IPS-15b (cell line): ENCODE data around the gene GPC5.

ENCODE experiments used
- H3K27me3 ChIP-seq: one replicate; pipeline ENCODE4 v1.6.1; 2013; ENCODE audit warnings: low read length; ENCODE audit not compliant: control insufficient read depth, insufficient read depth
- H3K36me3 ChIP-seq: one replicate; pipeline ENCODE4 v1.6.1; 2013; ENCODE audit warnings: low read length; ENCODE audit not compliant: control insufficient read depth, insufficient read depth
- H3K4me1 ChIP-seq: one replicate; pipeline ENCODE4 v1.6.1; 2013; ENCODE audit warnings: mild to moderate bottlenecking, low read length; ENCODE audit not compliant: control insufficient read depth, insufficient read depth
- H3K4me3 ChIP-seq: one replicate; pipeline ENCODE4 v1.5.1; 2013; ENCODE audit warnings: low read depth, low read length
- H3K9ac ChIP-seq: one replicate; pipeline ENCODE4 v1.6.1; 2013; ENCODE audit warnings: low read depth, mild to moderate bottlenecking, low read length
- H3K9me3 ChIP-seq: one replicate; pipeline ENCODE4 v1.6.1; 2013; ENCODE audit warnings: mild to moderate bottlenecking, low read length; ENCODE audit not compliant: control insufficient read depth, insufficient read depth

GPC5 gene

GRCh38 chr13:91523116-91523515 is 124.7 kb downstream of the GPC5 start:
- H3K36me3 ChIP-seq, result no peaks in the 10 kb centered on the region
- H3K9me3 ChIP-seq, result no peaks in the 10 kb centered on the region
- H3K9ac ChIP-seq, result no peak overlapping the region
- no peak overlapping the region for H3K4me3 ChIP-seq
- H3K27me3 ChIP-seq, result no peaks in the 10 kb centered on the region
- H3K4me1 ChIP-seq, result peaks cover 3% of the 10 kb centered on the region

DNA sequence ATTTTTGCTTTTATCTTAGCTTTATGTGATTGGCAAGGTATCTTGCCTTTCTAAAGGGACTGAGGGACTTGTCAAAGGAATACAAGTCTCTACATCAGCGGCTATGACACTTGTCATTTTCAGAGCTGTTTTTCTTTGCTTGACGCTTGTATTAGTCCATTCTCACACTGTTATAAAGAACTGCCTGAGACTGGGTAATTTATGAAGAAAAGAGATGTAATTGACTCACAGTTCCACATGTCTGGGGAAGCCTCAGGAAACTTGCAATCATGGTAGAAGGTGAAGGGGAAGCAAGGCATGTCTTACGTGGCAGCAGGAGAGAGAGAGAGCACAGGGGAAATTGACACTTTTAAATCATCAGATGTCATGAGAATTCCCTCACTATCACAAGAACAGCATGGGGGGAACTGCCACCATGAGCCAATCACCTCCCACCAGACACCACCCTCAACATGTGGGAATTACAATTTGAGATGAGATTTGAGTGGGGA is 128.2 kb downstream of the GPC5 start:
- no peak overlapping the region for H3K4me3 ChIP-seq
- no peaks in the 10 kb centered on the region for H3K4me1 ChIP-seq
- H3K9ac ChIP-seq, result no peak overlapping the region

GRCh38 chr13:91529739-91530482 is 131.5 kb downstream of the GPC5 start:
- Histone ChIP-seq H3K9ac (no peak overlapping the region), H3K9me3 (no peaks in the 10 kb centered on the region), H3K4me1 (no peaks in the 10 kb centered on the region), H3K4me3 (no peak overlapping the region), H3K36me3 (no peaks in the 10 kb centered on the region), H3K27me3 (no peaks in the 10 kb centered on the region)

More for the DNA sequence above, 128.2 kb downstream of the GPC5 start:
- Histone ChIP-seq H3K27me3 (no peaks in the 10 kb centered on the region), H3K9me3 (no peaks in the 10 kb centered on the region), H3K36me3 (no peaks in the 10 kb centered on the region)

DNA sequence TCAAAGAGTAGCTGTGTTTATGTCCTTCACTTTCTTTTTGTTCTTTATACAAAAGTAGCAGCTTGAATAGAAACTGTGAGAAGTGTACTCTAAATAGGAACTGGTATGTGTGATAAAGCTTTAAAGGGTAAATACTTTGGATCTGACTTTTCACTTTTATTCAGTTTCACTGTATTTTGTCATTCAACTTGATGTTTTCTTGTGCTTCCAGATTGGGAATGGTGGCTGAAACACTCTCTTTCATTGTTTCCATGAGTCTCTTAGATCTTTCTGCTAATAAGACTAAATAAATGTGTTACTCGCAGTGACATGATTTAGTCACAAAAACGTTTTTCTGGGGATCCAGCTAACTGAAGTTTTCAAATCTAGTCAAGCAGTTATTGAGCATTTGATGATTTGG is 133.2 kb downstream of the GPC5 start:
- no peaks in the 10 kb centered on the region for H3K27me3 ChIP-seq
- no peaks in the 10 kb centered on the region for H3K9me3 ChIP-seq
- H3K4me3 ChIP-seq, result no peak overlapping the region
- H3K4me1 ChIP-seq, result no peaks in the 10 kb centered on the region
- no peaks in the 10 kb centered on the region for H3K36me3 ChIP-seq
- no peak overlapping the region for H3K9ac ChIP-seq

DNA sequence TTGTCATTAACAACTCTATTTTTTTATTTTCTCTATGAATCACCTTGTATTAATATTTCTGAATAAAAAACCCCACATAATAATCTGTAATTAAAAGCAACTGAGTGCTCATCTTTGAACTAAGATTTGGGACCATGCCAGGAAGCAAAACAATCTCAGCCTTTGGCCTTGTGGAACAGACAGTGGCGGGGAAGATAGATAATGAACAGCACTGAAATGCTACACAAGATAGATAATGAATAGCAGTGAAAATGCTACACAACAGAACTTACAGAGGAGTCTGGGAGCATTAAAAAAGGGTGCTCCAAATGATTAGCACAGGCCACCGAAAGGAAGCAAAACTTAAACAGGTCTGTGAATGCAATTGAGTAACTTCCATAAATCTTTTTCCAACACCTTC is 134.9 kb downstream of the GPC5 start:
- no peaks in the 10 kb centered on the region for H3K4me1 ChIP-seq
- H3K36me3 ChIP-seq, result no peaks in the 10 kb centered on the region
- no peaks in the 10 kb centered on the region for H3K9me3 ChIP-seq
- no peak overlapping the region for H3K9ac ChIP-seq
- H3K4me3 ChIP-seq, result no peak overlapping the region
- no peaks in the 10 kb centered on the region for H3K27me3 ChIP-seq

GRCh38 chr13:91534996-91535395 is 136.6 kb downstream of the GPC5 start:
- H3K9me3 ChIP-seq, result no peaks in the 10 kb centered on the region
- no peaks in the 10 kb centered on the region for H3K27me3 ChIP-seq
- H3K36me3 ChIP-seq, result no peaks in the 10 kb centered on the region
- H3K9ac ChIP-seq, result no peak overlapping the region
- no peak overlapping the region for H3K4me3 ChIP-seq
- H3K4me1 ChIP-seq, result no peaks in the 10 kb centered on the region

- no peak overlapping the region for H3K4me3 ChIP-seq
- no peaks in the 10 kb centered on the region for H3K36me3 ChIP-seq
- no peaks in the 10 kb centered on the region for H3K27me3 ChIP-seq
- no peaks in the 10 kb centered on the region for H3K4me1 ChIP-seq
- H3K9me3 ChIP-seq, result no peaks in the 10 kb centered on the region
- H3K9ac ChIP-seq, result no peak overlapping the region
Observed at GRCh38 chr13:91537376-91537775, 139.0 kb downstream of the GPC5 start.

GRCh38 chr13:91539286-91540157 is 141.1 kb downstream of the GPC5 start:
- H3K4me3 ChIP-seq, result no peak overlapping the region
- no peaks in the 10 kb centered on the region for H3K36me3 ChIP-seq
- no peak overlapping the region for H3K9ac ChIP-seq
- H3K9me3 ChIP-seq, result no peaks in the 10 kb centered on the region
- no peaks in the 10 kb centered on the region for H3K27me3 ChIP-seq
- H3K4me1 ChIP-seq, result no peaks in the 10 kb centered on the region

- Histone ChIP-seq H3K9me3 (no peaks in the 10 kb centered on the region), H3K27me3 (no peaks in the 10 kb centered on the region), H3K4me3 (no peak overlapping the region), H3K36me3 (no peaks in the 10 kb centered on the region), H3K9ac (no peak overlapping the region), H3K4me1 (no peaks in the 10 kb centered on the region)
Observed at GRCh38 chr13:91540158-91540736, 141.8 kb downstream of the GPC5 start.

GRCh38 chr13:91544723-91545122 is 146.3 kb downstream of the GPC5 start:
- Histone ChIP-seq H3K9ac (no peak overlapping the region), H3K36me3 (no peaks in the 10 kb centered on the region), H3K4me1 (no peaks in the 10 kb centered on the region), H3K27me3 (no peaks in the 10 kb centered on the region), H3K9me3 (no peaks in the 10 kb centered on the region), H3K4me3 (no peak overlapping the region)

- no peak overlapping the region for H3K4me3 ChIP-seq
- H3K9ac ChIP-seq, result no peak overlapping the region
- H3K36me3 ChIP-seq, result no peaks in the 10 kb centered on the region
- H3K4me1 ChIP-seq, result no peaks in the 10 kb centered on the region
- no peaks in the 10 kb centered on the region for H3K27me3 ChIP-seq
- peaks cover 3% of the 10 kb centered on the region for H3K9me3 ChIP-seq
Observed at GRCh38 chr13:91546900-91547299, 148.5 kb downstream of the GPC5 start.
